GM12891 (cell line): ENCODE data around the gene PHF21A.

Experiments used
- POLR2A ChIP-seq: IDR thresholded peaks from 2 replicates; pipeline ENCODE4 v1.6.1; 2011; ENCODE audit warnings: low read depth, low read length, control low read depth
- POLR2AphosphoS5 ChIP-seq: IDR thresholded peaks from 2 replicates; pipeline ENCODE4 v1.6.1; 2011; ENCODE audit warnings: low read depth, low read length, control low read depth
- POU2F2 ChIP-seq: IDR thresholded peaks from 2 replicates; pipeline ENCODE4 v1.6.1; 2011; ENCODE audit warnings: low read depth, mild to moderate bottlenecking, control low read depth, low read length, moderate library complexity
- TAF1 ChIP-seq: IDR thresholded peaks from 2 replicates; pipeline ENCODE4 v1.6.1; 2011; ENCODE audit warnings: low read depth, low read length, control low read depth

GRCh38 chr11:45906965-45907611, 214.2 kb downstream of the PHF21A start, which contains the start of gene FREY1:
- TF ChIP-seq POLR2A (peak; percentile 40; the same call in 1 of the 2 replicates), POLR2AphosphoS5 (0 out of 2 replicates have a peak, but pooled peaks have one; percentile 11), POU2F2 (no peak), TAF1 (no peak)
